Activated CD4-positive, alpha-beta T cell treated with anti-CD3 and anti-CD28 coated beads, Interleukin-2, amount 50 U/mL, for 48 hours (primary cell): ENCODE measurements around the gene MPL.

Source experiments
- DNase-seq, 2 experiments: peaks; one replicate each; pipeline ENCODE4 v3.0.0-alpha.2; 2020

The MPL gene

GRCh38 chr1:43327549-43328292 is 9.9 kb upstream of the MPL start:
- no peak for DNase-seq

GRCh38 chr1:43329995-43330751 is 7.4 kb upstream of the MPL start:
- peak; percentile 78 to 85 for DNase-seq

GRCh38 chr1:43331688-43332087 is 5.9 kb upstream of the MPL start:
- DNase-seq = no peak

- DNase-seq = no peak
These were observed 3.0 kb upstream of the MPL start for GRCh38 chr1:43334453-43335205.

- no peak for DNase-seq
These were observed 383 bp downstream of the MPL start for GRCh38 chr1:43338001-43338400.

- DNase-seq = no peak
These were observed 2.1 kb downstream of the MPL start for GRCh38 chr1:43339584-43340232.

GRCh38 chr1:43340559-43340958 is 2.9 kb downstream of the MPL start:
- no peak for DNase-seq

- DNase-seq = no peak
These were observed 6.7 kb downstream of the MPL start for GRCh38 chr1:43344267-43344850.

- no peak for DNase-seq
These were observed 7.5 kb downstream of the MPL start for GRCh38 chr1:43345120-43345519.

GRCh38 chr1:43346636-43347035 is 9.0 kb downstream of the MPL start:
- no peak for DNase-seq

GRCh38 chr1:43348343-43348808 is 10.8 kb downstream of the MPL start:
- DNase-seq = no peak

GRCh38 chr1:43348809-43349593 is 11.4 kb downstream of the MPL start:
- DNase-seq = peak; percentile 58 to 59

- no peak for DNase-seq
These were observed 12.1 kb downstream of the MPL start for GRCh38 chr1:43349594-43350306.

GRCh38 chr1:43350976-43351375 is 13.4 kb downstream of the MPL start:
- no peak for DNase-seq

- no peak for DNase-seq
These were observed 14.1 kb downstream of the MPL start for GRCh38 chr1:43351421-43352350.

- no peak for DNase-seq
These were observed 14.7 kb downstream of the MPL start for GRCh38 chr1:43352351-43352705.

- DNase-seq = no peak
These were observed 15.3 kb downstream of the MPL start for GRCh38 chr1:43352881-43353280.

- DNase-seq = no peak
These were observed 16.9 kb downstream of the MPL start for GRCh38 chr1:43354471-43354870.

- no peak for DNase-seq
These were observed 17.3 kb downstream of the MPL start for GRCh38 chr1:43354936-43355335.

- DNase-seq = no peak
These were observed 19.6 kb downstream of the MPL start for GRCh38 chr1:43357251-43357650.
